HG02763 (cell line): ENCODE data around the gene GRAP2.
A peak's percentile ranks its signal among the peaks of the same experiment; 100 is the strongest.
"Not testable (repeated sequence)": the region's sequence is repeated elsewhere in the genome, so short reads cannot be mapped to it uniquely, and the experiment has no call there.

Experiments
- ATAC-seq: cut with Tn5 transposase; IDR thresholded peaks from one replicate; pipeline ENCODE4 v1.9.1; 2021; ENCODE audit warnings: mild to moderate bottlenecking, moderate library complexity; ENCODE audit not compliant: unreplicated experiment

Gene GRAP2

GRCh38 chr22:39900306-39901227 is at the start of gene GRAP2:
GRAP2 (plus strand) TSS chr22:39901084; CDS start chr22:39947107, 46,023 bp downstream.
- peak; percentile 70 for ATAC-seq

GRCh38 chr22:39851606-39852315 is 49.1 kb upstream of the GRAP2 start:
- no peak for ATAC-seq

GRCh38 chr22:39852799-39853198 is 48.1 kb upstream of the GRAP2 start:
- ATAC-seq: no peak

DNA sequence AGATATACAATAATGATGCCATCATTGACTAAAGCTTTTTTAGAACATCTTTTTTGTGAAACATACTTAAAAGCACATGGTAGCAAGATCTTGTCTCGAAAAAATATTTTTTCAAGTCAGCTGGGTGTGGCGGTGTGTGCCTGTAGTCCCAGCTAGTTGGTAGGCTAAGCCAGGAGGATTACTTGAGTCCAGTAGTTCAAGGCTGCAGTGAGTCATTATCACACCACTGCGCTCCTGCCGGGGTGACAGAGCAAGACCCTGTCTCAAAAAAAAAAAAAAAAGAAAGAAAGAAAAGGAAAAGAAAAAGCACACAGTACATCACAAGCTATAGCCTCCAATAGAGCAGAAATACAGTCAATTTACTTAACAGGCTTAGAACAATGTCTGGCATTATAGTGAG is 44.3 kb upstream of the GRAP2 start:
- ATAC-seq: no peak

- no peak for ATAC-seq
Measured at GRCh38 chr22:39859903-39860588, 40.8 kb upstream of the GRAP2 start.

GRCh38 chr22:39868741-39869140 is 32.1 kb upstream of the GRAP2 start:
- no peak for ATAC-seq

DNA sequence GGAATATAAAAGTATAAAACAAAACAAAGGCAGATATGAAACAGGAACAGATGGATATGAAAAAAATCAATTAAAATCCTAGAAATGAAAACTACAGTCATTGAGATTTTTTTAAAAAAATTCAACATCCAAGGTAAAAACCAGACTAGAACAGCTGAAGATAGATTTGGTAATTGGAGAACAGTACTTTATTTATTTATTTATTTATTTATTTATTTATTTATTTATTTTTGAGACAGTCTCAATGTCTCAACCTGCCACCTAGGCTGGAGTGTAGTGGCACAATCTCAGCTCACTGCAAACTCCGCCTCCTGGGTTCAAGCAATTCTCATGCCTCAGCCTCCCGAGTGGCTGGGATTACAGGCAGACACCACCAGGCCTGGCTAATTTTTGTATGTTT is 31.1 kb upstream of the GRAP2 start:
- not testable (repeated sequence) for ATAC-seq

DNA sequence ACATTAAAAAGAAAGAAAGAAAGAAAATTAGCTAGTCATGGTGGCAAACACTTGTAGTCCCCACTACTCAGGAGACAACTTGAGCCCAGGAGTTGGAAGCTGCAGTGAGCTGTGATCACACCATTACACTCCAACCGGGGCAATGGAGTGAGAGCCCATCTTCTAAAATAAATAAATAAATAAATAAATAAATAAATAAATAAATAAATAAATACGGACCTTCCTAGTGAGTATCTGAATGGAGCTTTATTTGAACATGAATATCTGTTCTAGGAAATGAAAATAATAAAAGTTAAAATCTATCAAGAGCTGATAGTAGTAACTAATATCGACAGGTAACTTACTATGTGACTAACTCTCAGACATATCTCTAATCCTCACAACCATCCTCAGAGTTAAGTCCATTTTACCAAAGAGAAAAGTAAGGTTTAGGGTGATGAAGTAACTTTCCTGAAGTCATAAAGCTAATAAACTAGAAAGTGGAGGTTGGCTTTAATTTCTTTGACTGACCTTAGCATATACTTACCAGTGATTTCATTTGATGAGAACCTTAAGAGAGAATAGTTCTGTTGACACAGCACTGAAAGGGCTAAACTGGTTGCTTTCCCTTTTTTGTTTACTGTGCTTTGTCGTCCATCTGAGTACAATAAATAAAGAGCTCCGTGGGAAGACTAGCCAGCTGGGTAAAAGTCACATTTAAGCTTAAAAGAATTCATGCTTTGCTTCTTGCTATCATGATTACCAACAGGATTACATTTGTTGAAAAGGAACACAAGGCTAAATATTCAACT is 29.7 kb upstream of the GRAP2 start:
- no peak for ATAC-seq

GRCh38 chr22:39872548-39872947 is 28.3 kb upstream of the GRAP2 start:
- no peak for ATAC-seq

GRCh38 chr22:39873965-39874364 is 26.9 kb upstream of the GRAP2 start:
- ATAC-seq: no peak

- not testable (repeated sequence) for ATAC-seq
Measured at GRCh38 chr22:39875176-39875885, 25.6 kb upstream of the GRAP2 start.

- ATAC-seq: no peak
Measured at GRCh38 chr22:39877079-39877845, 23.6 kb upstream of the GRAP2 start.

- no peak for ATAC-seq
Measured at GRCh38 chr22:39880722-39881121, 20.2 kb upstream of the GRAP2 start.

- no peak for ATAC-seq
Measured at GRCh38 chr22:39883057-39883456, 17.8 kb upstream of the GRAP2 start.

- not testable (repeated sequence) for ATAC-seq
Measured at GRCh38 chr22:39889924-39890323, 11.0 kb upstream of the GRAP2 start.

GRCh38 chr22:39893526-39893925 is 7.4 kb upstream of the GRAP2 start, which contains the start of gene ENTHD1:
ENTHD1 (minus strand) TSS chr22:39893760; CDS start chr22:39887748, 6,012 bp downstream.
- no peak for ATAC-seq

DNA sequence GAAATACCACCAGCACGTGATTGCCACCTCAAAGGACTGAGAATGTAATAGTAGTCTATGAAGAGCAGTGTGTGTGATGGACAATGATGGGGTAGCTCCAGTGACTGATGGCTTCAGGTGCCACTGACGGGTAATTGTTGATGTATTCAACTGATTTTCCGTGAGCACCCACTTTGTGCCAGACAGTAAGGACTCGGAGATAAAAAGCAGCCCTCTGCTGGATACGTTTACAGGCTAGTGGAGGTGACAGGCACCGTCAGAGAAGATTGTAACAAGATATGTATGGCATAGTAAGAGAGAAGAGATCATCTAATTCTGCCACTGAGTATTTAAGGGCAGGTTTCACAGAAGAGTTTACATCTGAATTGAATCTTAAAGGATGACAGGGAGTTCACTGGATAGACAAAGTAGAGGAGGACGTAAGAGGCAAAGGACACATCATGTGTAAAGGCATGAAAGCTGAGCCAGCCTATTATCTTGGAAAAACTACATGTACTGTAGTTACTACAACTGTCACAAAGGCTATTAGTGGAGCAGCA is 6.3 kb upstream of the GRAP2 start:
- no peak for ATAC-seq

- ATAC-seq: no peak
Measured at GRCh38 chr22:39895682-39896081, 5.2 kb upstream of the GRAP2 start.
